T-helper 1 cell treated with Interleukin-12 subunit alpha and Interleukin-12 subunit beta and Interleukin-4 antibody, amounts not matched to agents 30 μg/mL and 1 μg/mL, for 36 hours (primary cell): ENCODE measurements around the gene RO60.
"Not testable (repeated sequence)": the region's sequence is repeated elsewhere in the genome, so short reads cannot be mapped to it uniquely, and the experiment has no call there.

Experiments
- H3K27ac Mint-ChIP-seq: one replicate; pipeline ENCODE4 v1.8.0; 2021; ENCODE audit warnings: mild to moderate bottlenecking, mixed read lengths
- H3K27me3 Mint-ChIP-seq: one replicate; pipeline ENCODE4 v1.8.0; 2021; ENCODE audit warnings: low read depth, mixed read lengths
- H3K36me3 Mint-ChIP-seq: one replicate; pipeline ENCODE4 v1.8.0; 2021; ENCODE audit warnings: low read depth, mixed read lengths
- H3K4me1 Mint-ChIP-seq: one replicate; pipeline ENCODE4 v1.8.0; 2021; ENCODE audit warnings: low read depth, mixed read lengths
- H3K4me3 Mint-ChIP-seq: one replicate; pipeline ENCODE4 v1.8.0; 2021; ENCODE audit warnings: mild to moderate bottlenecking, moderate library complexity, mixed read lengths
- H3K9me3 Mint-ChIP-seq: one replicate; pipeline ENCODE4 v1.8.0; 2021; ENCODE audit warnings: mixed read lengths

Gene RO60

DNA sequence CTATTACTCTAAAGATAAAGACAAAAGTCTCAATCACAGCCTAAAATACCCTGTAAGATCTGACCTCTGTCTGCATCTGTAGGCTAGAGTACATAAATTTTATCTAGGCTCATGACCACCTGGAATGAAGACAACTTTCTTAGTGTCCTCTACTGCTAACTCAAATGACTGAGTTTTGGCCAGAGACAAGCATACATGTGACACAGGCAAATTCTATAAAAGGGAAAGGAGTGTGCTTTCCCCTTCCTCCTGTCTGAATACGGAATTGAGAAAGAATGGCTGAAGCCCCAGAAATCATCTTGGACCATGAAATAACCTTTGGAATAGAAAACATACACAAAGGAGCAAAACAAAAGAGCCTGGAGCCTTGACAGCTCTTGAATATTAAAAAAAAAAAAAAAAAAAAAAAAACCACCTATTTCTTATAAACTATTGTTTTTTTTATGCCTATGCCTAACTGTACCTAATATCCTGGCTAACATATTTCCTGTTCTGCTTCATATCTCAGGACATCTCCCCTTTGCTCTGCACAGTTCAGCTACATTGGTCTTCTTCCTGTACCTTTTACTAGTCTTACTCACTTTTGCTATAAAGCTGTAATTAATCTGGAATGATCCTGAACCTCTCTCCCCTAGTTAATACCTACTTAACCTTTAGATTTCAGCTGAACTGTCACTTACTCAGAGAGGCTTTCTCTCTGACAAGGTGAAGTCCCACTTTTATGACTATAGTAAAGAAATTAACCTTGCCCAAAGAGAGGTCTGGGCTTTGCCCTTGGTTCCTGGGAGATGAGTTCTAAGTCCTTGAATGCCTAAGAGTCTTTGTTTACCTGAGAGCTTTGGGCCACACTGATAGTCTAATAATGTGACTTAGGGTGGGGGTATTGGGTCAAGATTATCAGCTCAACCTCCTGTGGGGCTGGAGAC lies 16.4 kb upstream of the RO60 start:
- no peaks in the 10 kb centered on the region for H3K9me3 Mint-ChIP-seq
- H3K27me3 Mint-ChIP-seq = no peaks in the 10 kb centered on the region
- peaks cover 7% of the 10 kb centered on the region for H3K4me1 Mint-ChIP-seq
- no peak overlapping the region for H3K27ac Mint-ChIP-seq
- no peak overlapping the region for H3K4me3 Mint-ChIP-seq
- peaks cover 26% of the 10 kb centered on the region for H3K36me3 Mint-ChIP-seq

DNA sequence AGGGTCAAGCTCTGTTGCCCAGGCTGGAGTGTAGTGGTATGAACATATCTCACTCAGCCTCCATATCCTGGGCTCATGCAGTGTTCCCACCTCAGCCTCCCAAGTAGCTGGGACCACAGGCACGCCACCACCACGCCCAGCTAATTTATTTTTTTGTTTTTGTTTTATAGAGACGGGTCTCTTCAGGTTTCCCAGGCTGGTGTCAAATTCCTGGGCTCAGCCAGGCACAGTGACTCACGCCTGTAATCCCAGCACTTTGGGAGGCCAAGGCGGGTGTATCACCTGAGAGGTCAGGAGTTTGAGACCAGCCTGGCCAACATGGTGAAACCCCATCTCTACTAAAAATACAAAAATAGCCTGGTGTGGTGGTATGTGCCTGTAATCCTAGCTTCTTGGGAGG lies 10.5 kb upstream of the RO60 start:
- H3K4me1 Mint-ChIP-seq, H3K27ac Mint-ChIP-seq, H3K9me3 Mint-ChIP-seq, H3K4me3 Mint-ChIP-seq, H3K27me3 Mint-ChIP-seq: not testable (repeated sequence)
- H3K36me3 Mint-ChIP-seq = peaks cover 15% of the 10 kb centered on the region

DNA sequence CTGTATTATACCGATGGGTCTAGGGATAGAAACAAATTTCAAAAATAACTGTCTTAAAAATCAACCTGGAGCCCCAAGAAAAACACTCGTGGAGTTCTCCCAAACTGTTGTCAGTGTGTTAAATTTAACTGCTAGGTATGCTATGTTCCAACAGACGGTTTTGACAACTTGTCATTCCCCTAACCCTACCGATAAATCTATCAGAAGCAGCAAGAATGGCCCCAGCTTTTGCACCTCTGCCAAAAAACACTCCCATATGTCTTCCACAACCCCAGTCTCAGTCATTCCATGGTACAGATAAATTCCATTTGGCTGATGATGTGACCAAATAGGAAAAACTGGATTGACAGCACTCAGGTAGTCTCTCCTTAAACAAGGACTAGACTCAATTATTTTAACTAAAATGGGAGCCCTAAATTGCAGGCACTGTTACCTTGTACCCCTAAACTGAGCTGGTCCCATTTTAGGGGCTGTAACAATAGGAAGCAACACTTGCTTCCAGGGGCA lies 5.2 kb upstream of the RO60 start:
- Mint-ChIP-seq H3K27ac (no peak overlapping the region), H3K27me3 (no peaks in the 10 kb centered on the region), H3K4me3 (no peak overlapping the region), H3K4me1 (peaks cover 25% of the 10 kb centered on the region), H3K36me3 (peaks cover 6% of the 10 kb centered on the region), H3K9me3 (no peaks in the 10 kb centered on the region)

DNA sequence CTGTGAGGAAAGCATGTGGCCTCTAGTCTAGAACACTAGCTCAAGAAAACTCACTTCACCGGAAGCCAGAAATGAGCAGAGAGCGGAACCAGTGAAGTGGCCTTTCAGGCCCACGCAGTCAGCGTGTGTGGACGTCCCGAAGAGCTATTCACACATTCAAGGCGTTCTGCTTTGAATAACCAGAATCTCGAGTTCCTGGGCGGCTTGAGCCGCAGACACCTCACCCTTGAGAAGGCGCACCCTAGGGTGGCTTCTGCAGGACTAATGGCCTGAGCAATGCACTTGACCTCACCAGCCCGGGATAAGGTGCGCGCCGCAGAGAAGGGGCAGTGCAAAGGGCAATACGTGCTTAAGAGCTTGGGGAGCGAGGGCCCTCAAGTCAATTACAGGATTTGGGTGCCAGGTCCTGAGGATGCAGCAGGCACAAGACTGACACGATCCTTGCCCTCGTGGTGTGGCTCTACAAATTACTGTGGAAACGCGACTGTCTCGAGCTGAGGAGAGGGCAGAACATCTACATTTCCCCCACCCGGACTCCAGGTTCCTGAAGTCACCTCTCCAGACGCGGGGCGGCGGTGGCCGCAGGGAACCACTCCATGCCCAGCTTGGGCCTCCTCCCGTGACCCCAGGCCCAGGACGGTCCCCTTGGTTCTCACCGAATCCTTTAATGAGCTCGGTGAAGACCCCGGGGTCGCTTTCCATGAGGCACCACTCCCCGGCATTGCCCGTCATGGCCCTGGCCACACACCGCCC lies 707 bp upstream of the RO60 start:
- peaks cover 12% of the 10 kb centered on the region for H3K36me3 Mint-ChIP-seq
- H3K9me3 Mint-ChIP-seq = no peaks in the 10 kb centered on the region
- peak overlapping the region; percentile 100 for H3K4me3 Mint-ChIP-seq
- no peaks in the 10 kb centered on the region for H3K27me3 Mint-ChIP-seq
- peak overlapping the region; percentile 100 for H3K27ac Mint-ChIP-seq
- peaks cover 49% of the 10 kb centered on the region for H3K4me1 Mint-ChIP-seq

DNA sequence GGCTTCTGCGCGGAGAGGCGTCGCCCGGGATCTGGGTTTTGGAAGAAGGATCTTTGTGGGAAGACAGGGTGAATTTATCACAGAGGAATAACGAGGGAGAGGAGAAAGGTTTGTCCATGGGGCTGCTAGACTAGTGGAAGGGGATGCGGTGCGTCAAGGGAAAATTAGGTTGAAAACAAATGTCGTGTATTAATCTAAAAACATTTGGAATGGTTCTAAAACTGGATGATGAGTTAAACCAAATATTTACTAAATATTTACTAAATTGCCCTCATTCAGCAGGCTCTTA lies 647 bp downstream of the RO60 start:
- Mint-ChIP-seq H3K9me3 (no peaks in the 10 kb centered on the region), H3K4me1 (peaks cover 50% of the 10 kb centered on the region), H3K4me3 (peak overlapping the region; percentile 100), H3K36me3 (peaks cover 12% of the 10 kb centered on the region), H3K27me3 (no peaks in the 10 kb centered on the region), H3K27ac (peak overlapping the region; percentile 100)

DNA sequence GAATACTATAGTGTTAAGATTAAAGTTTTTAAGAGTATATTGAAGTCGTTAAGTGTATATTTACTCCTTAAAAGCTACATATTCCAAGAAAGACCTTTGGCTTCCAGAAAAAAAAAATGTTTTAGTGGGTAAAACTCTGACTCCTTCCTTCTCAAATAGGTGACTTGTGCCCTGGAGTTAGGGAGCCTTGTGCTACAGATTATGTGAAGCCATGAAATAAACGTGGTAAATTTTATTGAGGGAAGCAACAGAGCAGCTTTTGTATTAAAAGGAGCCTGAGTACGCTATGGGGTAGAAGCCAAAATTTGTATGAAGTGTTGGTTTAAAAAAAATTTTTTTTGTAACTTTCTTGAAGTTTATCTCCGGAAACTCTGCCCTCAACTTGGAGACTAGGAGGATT lies 994 bp downstream of the RO60 start:
- peaks cover 50% of the 10 kb centered on the region for H3K4me1 Mint-ChIP-seq
- peak overlapping the region; percentile 100 for H3K27ac Mint-ChIP-seq
- no peaks in the 10 kb centered on the region for H3K27me3 Mint-ChIP-seq
- H3K9me3 Mint-ChIP-seq = no peaks in the 10 kb centered on the region
- H3K4me3 Mint-ChIP-seq = peak overlapping the region; percentile 100
- H3K36me3 Mint-ChIP-seq = peaks cover 12% of the 10 kb centered on the region

DNA sequence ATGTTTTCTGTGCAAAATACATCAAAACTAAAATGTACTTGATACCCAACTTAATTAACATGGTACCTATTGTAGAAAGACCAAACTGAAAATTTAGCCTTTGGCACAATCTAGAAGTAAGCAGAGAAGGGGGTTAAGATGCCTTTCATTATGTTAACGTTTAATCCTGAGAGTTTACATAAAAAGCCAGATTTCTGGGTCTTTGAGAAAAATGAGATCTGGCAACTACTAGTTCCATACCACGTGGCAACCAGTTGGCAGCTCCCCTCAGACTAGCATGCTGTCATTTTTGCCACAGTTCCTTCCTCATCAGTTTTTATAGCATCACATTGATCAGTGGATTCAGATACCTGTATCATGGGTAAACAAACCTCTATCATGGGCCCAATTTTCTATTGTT lies 1.5 kb downstream of the RO60 start:
- no peaks in the 10 kb centered on the region for H3K27me3 Mint-ChIP-seq
- H3K27ac Mint-ChIP-seq = no peak overlapping the region
- H3K36me3 Mint-ChIP-seq = peaks cover 12% of the 10 kb centered on the region
- H3K4me1 Mint-ChIP-seq = peaks cover 53% of the 10 kb centered on the region
- H3K4me3 Mint-ChIP-seq = peak overlapping the region; percentile 100
- no peaks in the 10 kb centered on the region for H3K9me3 Mint-ChIP-seq

DNA sequence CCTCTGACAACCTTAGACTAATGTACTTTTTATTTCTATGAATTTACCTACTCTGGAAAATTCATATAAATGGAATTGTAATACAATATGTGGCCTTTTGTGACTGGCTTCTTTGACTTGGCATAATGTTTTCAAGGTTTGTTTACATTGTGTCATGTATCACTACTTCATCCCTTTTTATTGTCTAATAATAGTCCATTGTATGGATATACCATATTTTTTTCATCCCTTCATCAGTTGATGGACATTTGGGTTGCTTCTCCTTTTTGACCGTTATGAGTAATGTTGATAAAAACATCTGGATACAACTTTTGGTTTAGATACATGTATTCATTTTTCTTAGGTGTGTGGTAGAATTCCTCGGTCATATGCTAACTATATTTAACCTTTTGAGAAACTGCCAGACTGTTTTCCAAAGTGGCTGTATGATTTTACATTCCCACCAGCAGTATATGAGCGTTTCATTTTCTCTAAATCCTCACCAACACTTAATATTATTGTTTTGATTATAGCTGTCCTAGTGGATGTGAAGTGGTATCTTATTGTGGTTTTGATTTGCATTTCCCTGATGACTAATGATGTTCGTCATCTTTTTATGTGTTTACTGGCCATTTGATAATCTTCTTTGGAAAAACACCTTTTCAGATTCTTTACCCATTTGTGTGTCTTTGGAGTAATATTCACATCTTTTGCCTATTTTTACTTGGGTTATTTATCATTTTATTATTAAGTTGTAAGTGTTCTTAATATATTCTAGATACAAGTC lies 3.5 kb downstream of the RO60 start:
- no peak overlapping the region for H3K27ac Mint-ChIP-seq

DNA sequence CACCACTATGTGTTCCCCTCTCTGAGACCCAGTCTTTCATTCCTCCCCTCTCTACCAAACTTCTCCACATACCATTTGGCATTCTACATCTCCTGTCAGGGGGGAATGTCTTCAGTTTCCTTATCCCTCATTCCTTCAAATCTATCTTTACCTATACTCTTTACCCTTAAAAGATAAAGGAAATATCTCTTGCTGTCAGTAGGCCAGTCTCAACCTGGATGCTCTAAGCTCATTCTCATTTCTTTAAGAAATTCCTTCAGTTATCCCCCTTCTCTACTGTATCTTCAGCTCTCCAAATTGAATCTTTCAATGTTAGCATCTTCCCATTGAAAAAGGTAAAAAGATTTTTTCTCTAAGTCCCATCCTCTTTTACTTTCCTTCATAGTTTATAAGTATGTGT lies 6.5 kb downstream of the RO60 start:
- Mint-ChIP-seq H3K36me3 (peaks cover 12% of the 10 kb centered on the region), H3K27ac (no peak overlapping the region), H3K9me3 (no peaks in the 10 kb centered on the region), H3K27me3 (no peaks in the 10 kb centered on the region), H3K4me1 (peaks cover 48% of the 10 kb centered on the region), H3K4me3 (no peak overlapping the region)

More for the DNA sequence above, 3.5 kb downstream of the RO60 start:
- peaks cover 8% of the 10 kb centered on the region for H3K36me3 Mint-ChIP-seq
- H3K27me3 Mint-ChIP-seq = no peaks in the 10 kb centered on the region
- H3K4me1 Mint-ChIP-seq = peaks cover 50% of the 10 kb centered on the region
- no peaks in the 10 kb centered on the region for H3K9me3 Mint-ChIP-seq
- no peak overlapping the region for H3K4me3 Mint-ChIP-seq

DNA sequence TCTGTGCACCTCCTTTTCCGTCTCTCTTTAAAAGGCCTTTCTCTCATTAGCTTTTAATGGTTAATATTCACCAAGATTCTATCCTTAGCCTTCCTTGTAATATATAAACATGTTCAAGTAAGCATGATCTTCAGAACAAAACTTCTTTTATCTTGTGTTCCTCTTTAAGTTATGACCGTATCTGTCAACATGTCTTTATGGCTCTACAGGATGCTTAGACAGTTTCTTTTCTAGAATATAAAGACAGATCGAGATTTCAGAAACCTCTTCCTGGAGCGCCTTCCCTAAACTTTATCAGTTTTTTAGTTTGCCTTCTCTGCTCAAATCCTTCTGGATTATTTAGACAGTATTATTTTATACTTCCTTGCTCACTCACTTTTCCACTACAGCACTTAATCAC lies 7.2 kb downstream of the RO60 start:
- no peak overlapping the region for H3K4me3 Mint-ChIP-seq
- H3K27me3 Mint-ChIP-seq = no peaks in the 10 kb centered on the region
- H3K36me3 Mint-ChIP-seq = peaks cover 12% of the 10 kb centered on the region
- H3K9me3 Mint-ChIP-seq = no peaks in the 10 kb centered on the region
- peaks cover 45% of the 10 kb centered on the region for H3K4me1 Mint-ChIP-seq
- H3K27ac Mint-ChIP-seq = no peak overlapping the region

DNA sequence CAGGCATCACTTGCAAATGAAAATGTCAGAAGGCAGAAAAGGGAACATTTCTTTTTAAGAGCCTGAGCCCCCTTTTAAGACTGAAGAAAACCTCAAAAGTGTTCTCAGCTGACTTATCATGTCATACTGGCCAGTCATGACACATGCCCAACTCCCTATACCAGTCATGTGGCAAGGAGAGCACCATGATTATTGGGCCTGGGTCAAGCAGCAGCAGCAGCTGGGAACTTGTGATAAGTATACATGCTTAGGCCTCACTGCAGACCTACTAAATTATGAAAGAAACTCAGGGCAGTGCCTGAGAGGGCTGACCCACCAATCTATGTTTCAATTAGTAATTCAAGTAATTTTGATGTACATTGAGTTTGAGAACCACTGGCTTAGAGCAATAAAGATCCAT lies 8.6 kb downstream of the RO60 start:
- H3K27ac Mint-ChIP-seq = no peak overlapping the region
- no peaks in the 10 kb centered on the region for H3K9me3 Mint-ChIP-seq
- peaks cover 10% of the 10 kb centered on the region for H3K36me3 Mint-ChIP-seq
- no peaks in the 10 kb centered on the region for H3K27me3 Mint-ChIP-seq
- no peak overlapping the region for H3K4me3 Mint-ChIP-seq
- H3K4me1 Mint-ChIP-seq = peaks cover 38% of the 10 kb centered on the region

DNA sequence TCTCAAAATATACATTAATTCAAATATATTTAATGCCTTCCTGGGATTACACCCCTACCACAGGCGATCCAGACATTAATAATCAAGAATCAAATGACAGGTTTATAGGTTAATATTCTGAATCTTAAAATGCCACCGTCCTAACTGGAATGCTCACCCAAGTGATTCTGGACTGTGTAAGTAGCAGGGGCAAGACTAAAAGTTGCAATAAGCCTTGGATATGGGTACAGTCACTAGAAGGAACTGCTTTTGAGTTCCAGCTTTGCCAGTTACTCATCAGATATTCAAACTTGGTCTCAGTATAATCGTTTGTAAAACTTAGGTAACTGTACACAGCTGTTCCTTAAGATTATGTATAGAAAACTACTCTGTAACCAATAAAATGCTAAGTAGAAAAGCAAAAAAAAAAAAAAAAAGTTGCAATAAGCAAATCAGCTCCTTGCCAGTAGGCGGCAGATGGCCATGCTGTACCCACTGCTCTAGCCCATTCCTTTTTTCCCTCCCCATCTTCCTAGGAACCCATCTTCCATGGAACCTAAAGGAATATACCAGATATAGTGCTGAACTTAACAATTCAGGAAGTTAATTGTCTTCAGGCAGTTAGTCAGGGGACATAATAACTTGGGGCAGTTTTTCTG lies 10.5 kb downstream of the RO60 start:
- H3K36me3 Mint-ChIP-seq = peaks cover 14% of the 10 kb centered on the region
- H3K4me1 Mint-ChIP-seq = peaks cover 31% of the 10 kb centered on the region
- H3K27ac Mint-ChIP-seq = no peak overlapping the region
- no peak overlapping the region for H3K4me3 Mint-ChIP-seq
- no peaks in the 10 kb centered on the region for H3K9me3 Mint-ChIP-seq
- no peaks in the 10 kb centered on the region for H3K27me3 Mint-ChIP-seq

DNA sequence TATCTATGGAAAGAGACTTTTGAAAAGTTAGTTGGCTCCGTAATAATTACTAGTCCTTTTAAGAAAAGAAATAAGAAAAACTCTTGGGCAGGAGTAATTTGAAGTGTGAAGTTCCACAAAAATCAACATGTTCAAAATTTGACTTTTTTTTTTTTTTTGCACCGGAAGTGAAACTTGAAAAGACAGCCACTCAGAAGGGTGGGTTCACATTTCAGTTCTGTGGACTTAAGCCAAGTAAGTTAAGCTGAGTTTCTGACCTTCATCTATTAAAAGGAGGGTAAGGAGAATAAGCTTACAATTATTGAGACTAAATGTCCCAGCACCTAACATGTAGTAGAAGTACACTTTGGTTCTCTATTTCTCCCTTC lies 11.0 kb downstream of the RO60 start:
- Mint-ChIP-seq H3K9me3 (no peaks in the 10 kb centered on the region), H3K36me3 (peaks cover 14% of the 10 kb centered on the region), H3K27ac (no peak overlapping the region), H3K27me3 (no peaks in the 10 kb centered on the region), H3K4me1 (peaks cover 31% of the 10 kb centered on the region), H3K4me3 (no peak overlapping the region)

DNA sequence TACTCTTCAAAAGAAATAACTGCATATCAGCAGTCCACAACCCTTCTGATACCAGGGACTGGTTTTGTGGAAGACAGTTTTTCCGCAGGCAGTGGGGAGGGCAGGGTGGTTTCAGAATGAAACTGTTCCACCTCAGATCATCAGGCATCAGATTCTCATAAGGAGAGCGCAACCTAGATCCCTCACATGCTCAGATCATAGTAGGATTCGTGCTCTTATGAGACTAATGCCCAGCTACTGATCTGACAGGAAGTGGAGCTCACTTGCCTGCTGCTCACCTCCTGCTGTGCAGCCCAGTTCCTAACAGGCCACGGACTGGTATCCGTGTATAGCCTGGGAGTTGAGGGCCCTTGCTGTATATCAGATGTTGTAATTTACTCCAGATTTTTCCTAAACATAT lies 11.5 kb downstream of the RO60 start:
- peaks cover 18% of the 10 kb centered on the region for H3K36me3 Mint-ChIP-seq
- peaks cover 27% of the 10 kb centered on the region for H3K4me1 Mint-ChIP-seq
- no peak overlapping the region for H3K27ac Mint-ChIP-seq
- no peaks in the 10 kb centered on the region for H3K27me3 Mint-ChIP-seq
- no peaks in the 10 kb centered on the region for H3K9me3 Mint-ChIP-seq
- H3K4me3 Mint-ChIP-seq = no peak overlapping the region
